ENCODE data around the gene DOCK7.

DOCK7 gene

DNA sequence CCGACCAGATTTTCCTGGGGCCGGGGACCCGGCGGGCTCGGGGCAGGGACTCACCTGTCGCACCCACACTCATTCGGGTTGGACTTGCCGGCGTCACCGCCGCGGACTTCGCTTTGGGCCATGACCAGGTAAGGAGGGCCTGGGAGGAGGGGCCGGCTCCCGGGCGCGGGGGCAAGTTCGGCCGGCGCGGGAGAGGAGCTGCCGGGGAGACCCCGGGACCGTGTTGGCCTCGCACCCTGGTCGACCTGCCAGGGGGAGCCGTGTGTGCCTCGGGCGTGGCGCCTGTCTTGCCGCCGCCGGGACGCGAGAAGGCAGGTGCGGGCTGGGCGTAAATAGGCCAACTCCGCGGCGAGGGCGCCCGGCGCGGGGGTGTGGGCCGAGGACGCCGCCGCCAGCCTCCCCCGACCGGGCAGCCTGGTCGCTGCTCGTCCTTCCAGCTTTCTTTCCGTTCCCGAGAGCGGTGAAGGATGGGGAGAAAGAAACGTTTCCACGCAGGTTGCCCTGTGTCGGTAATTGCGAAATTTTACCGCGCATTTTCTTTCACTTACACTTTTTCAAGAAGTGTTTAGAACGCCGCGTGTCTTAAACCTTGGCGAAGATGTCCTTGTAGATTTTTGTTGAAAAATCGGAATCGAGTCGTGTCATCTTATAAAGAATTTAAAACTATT is 250.8 kb downstream of the DOCK7 start:
- Histone ChIP-seq H3K27me3 (ENCODE audit: insufficient read depth, low read length, poor library complexity, severe bottlenecking) (peaks cover 9% of the 10 kb centered on the region), H2AFZ (ENCODE audit: low read length) (peak overlapping the region; percentile 96), H3K9ac (ENCODE audit: low read depth, low read length, poor library complexity, severe bottlenecking) (peak overlapping the region; percentile 98), H3K4me1 (ENCODE audit: insufficient read depth, low read length, poor library complexity, severe bottlenecking) (peaks cover 46% of the 10 kb centered on the region), H4K20me1 (ENCODE audit: insufficient read depth, low read length, poor library complexity, severe bottlenecking) (peaks cover 55% of the 10 kb centered on the region), H3K9me3 (ENCODE audit: insufficient read depth, low read depth, low read length) (no peaks in the 10 kb centered on the region), H3K36me3 (ENCODE audit: insufficient read depth, low read length) (peaks cover 19% of the 10 kb centered on the region), H3K4me3 (ENCODE audit: low read length, poor library complexity, severe bottlenecking) (peak overlapping the region; percentile 89), H3K79me2 (ENCODE audit: insufficient read depth, low read length) (peaks cover 70% of the 10 kb centered on the region), H3K4me2 (ENCODE audit: low read depth, low read length, poor library complexity, severe bottlenecking) (peak overlapping the region; percentile 96), H3K9me2 (replicated peaks; ENCODE audit: low read depth, low read length) (no peaks in the 10 kb centered on the region), H3F3A (ENCODE audit: low read depth) (peaks cover 3% of the 10 kb centered on the region; the same call in 1 of the 2 replicates)
- TF ChIP-seq, protein P1, sequence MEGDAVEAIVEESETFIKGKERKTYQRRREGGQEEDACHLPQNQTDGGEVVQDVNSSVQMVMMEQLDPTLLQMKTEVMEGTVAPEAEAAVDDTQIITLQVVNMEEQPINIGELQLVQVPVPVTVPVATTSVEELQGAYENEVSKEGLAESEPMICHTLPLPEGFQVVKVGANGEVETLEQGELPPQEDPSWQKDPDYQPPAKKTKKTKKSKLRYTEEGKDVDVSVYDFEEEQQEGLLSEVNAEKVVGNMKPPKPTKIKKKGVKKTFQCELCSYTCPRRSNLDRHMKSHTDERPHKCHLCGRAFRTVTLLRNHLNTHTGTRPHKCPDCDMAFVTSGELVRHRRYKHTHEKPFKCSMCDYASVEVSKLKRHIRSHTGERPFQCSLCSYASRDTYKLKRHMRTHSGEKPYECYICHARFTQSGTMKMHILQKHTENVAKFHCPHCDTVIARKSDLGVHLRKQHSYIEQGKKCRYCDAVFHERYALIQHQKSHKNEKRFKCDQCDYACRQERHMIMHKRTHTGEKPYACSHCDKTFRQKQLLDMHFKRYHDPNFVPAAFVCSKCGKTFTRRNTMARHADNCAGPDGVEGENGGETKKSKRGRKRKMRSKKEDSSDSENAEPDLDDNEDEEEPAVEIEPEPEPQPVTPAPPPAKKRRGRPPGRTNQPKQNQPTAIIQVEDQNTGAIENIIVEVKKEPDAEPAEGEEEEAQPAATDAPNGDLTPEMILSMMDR (conservative IDR thresholded peaks at IDR 0.05; ENCODE audit: low read length) = no peak
- no peak for TF ChIP-seq EZH2phosphoT487 (IDR thresholded peaks at IDR 0.05; ENCODE audit: borderline replicate concordance)

DNA sequence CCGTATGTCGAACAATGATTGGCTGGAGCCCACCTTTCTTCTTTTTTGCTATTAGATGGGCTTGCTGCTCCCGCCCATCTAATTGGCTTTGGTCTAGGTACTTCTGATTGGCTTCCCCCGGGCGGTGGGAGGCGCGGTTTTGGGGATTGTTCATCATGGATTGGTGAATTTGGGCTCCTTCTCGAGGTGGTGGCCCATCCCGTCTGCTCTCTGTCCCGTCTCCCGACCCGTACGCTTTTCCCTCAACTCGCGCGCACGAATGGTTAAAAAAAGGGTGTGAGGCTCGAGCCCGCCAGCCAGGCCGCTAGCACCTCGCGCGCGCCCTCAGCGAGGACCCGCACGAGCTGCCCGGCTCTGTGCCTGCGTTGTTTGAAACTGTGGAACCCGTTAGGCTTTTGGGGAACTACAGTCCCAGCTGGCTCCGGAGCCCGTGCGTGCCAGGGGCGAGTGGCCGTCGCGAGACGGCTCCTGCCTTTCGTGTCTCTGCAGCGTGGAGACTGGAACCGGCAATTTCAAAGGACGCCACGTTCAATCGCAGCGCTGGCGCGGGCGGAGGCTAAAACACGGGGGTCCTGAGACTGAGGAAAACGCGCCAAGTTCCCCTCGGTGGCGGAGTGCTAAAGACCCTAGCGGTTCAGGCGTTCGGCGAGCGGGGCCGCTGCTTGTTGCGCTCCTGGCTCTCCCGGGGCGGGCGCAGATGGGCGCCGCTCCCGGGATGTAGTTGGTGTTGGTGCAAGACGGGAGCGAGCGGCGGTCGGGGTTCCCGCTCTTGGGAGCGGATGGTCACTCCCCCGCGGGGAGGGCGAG is 251.5 kb downstream of the DOCK7 start, which contains the start of gene USP1:
TSS of gene USP1 (plus strand) at position 584 of the 807 bp plus-strand sequence. CDS start 2,819 bp downstream, outside the sequence.
- Histone ChIP-seq H2AFZ (ENCODE audit: low read length) (peak within 1 kb of the TSS; percentile 96), H3K9me2 (replicated peaks; ENCODE audit: low read depth, low read length) (no peaks in the 10 kb centered on the region), H3K4me1 (ENCODE audit: insufficient read depth, low read length, poor library complexity, severe bottlenecking) (peaks cover 39% of the 10 kb centered on the region), H3K36me3 (ENCODE audit: insufficient read depth, low read length) (peaks cover 12% of the 10 kb centered on the region), H3K79me2 (ENCODE audit: insufficient read depth, low read length) (peaks cover 63% of the 10 kb centered on the region), H3K27me3 (ENCODE audit: insufficient read depth, low read length, poor library complexity, severe bottlenecking) (peaks cover 9% of the 10 kb centered on the region), H3K9me3 (ENCODE audit: insufficient read depth, low read depth, low read length) (no peaks in the 10 kb centered on the region), H3K4me2 (ENCODE audit: low read depth, low read length, poor library complexity, severe bottlenecking) (peak within 1 kb of the TSS; percentile 96), H3K9ac (ENCODE audit: low read depth, low read length, poor library complexity, severe bottlenecking) (peak within 1 kb of the TSS; percentile 98), H3K4me3 (ENCODE audit: low read length, poor library complexity, severe bottlenecking) (peak within 1 kb of the TSS; percentile 89), H3F3A (ENCODE audit: low read depth) (peaks cover 3% of the 10 kb centered on the region; the same call in 1 of the 2 replicates), H4K20me1 (ENCODE audit: insufficient read depth, low read length, poor library complexity, severe bottlenecking) (peaks cover 48% of the 10 kb centered on the region)
- TF ChIP-seq, protein P1 (conservative IDR thresholded peaks at IDR 0.05; ENCODE audit: low read length) = no peak
- no peak for TF ChIP-seq EZH2phosphoT487 (IDR thresholded peaks at IDR 0.05; ENCODE audit: borderline replicate concordance)

DNA sequence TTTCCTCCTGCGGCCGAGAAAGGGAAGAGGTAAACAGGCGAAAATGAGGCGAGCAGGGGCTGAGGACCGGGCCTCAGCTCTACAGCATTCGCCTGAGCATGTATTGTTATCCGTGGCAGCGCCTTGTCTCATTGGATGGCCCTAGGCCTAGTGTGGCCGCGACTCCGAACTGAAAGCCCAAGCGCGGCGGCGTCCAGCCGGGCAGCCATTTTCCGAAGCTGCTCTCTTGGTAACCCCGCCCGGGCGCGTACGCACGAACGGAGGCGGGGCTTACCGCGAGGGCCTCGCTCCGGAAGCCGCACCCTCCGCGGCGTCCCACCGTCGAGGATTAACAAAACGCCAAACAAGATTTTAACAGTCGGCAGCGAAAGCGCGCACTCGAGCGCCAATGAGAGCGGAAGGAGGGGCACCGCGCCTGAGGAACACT is 252.1 kb downstream of the DOCK7 start:
- no peaks in the 10 kb centered on the region for H3K9me3 ChIP-seq (ENCODE audit: insufficient read depth, low read depth, low read length)
- peaks cover 3% of the 10 kb centered on the region; the same call in 1 of the 2 replicates for H3F3A ChIP-seq (ENCODE audit: low read depth)
- H3K9ac ChIP-seq (ENCODE audit: low read depth, low read length, poor library complexity, severe bottlenecking) = peak overlapping the region; percentile 98
- H3K36me3 ChIP-seq (ENCODE audit: insufficient read depth, low read length) = peaks cover 6% of the 10 kb centered on the region; the same call in 1 of the 2 replicates
- H3K4me3 ChIP-seq (ENCODE audit: low read length, poor library complexity, severe bottlenecking) = peak overlapping the region; percentile 89
- peaks cover 57% of the 10 kb centered on the region for H3K79me2 ChIP-seq (ENCODE audit: insufficient read depth, low read length)
- peak overlapping the region; percentile 95 for H3K4me2 ChIP-seq (ENCODE audit: low read depth, low read length, poor library complexity, severe bottlenecking)
- peak overlapping the region; percentile 65 for H2AFZ ChIP-seq (ENCODE audit: low read length)
- peaks cover 9% of the 10 kb centered on the region for H3K27me3 ChIP-seq (ENCODE audit: insufficient read depth, low read length, poor library complexity, severe bottlenecking)
- peaks cover 42% of the 10 kb centered on the region for H4K20me1 ChIP-seq (ENCODE audit: insufficient read depth, low read length, poor library complexity, severe bottlenecking)
- H3K4me1 ChIP-seq (ENCODE audit: insufficient read depth, low read length, poor library complexity, severe bottlenecking) = peaks cover 33% of the 10 kb centered on the region
- H3K9me2 ChIP-seq (replicated peaks; ENCODE audit: low read depth, low read length) = no peaks in the 10 kb centered on the region
- no peak for TF ChIP-seq EZH2phosphoT487 (IDR thresholded peaks at IDR 0.05; ENCODE audit: borderline replicate concordance)
- TF ChIP-seq, protein P1 (conservative IDR thresholded peaks at IDR 0.05; ENCODE audit: low read length) = no peak
